ENCODE measurements around the gene ARSA. TPM values are rescaled to one million over a fixed set of nuclear protein-coding genes. Genes with fewer than 3 reads are reported as not detected.

ARSA gene
- total RNA-seq, 4 donors from 2014 or later = 37.0 to 51.3 (median 42.2) TPM

- WGBS = 67% methylated on average over 4 of the region's 8 CpGs
- Histone ChIP-seq H3K36me3 (no peaks in the 10 kb centered on the region), H3K9me3 (no peaks in the 10 kb centered on the region), H3K27ac (peak overlapping the region; percentile 79), H3K4me3 (no peak overlapping the region), H3K4me1 (peaks cover 25% of the 10 kb centered on the region), H3K27me3 (peaks cover 32% of the 10 kb centered on the region)
- peak in 1 of 2 donors; percentile 60 for DNase-seq (ENCODE audit: low spot score in 2 of 2)
- no peak for TF ChIP-seq EP300 (IDR thresholded peaks at IDR 0.05)
- no peak for TF ChIP-seq POLR2AphosphoS5 (IDR thresholded peaks at IDR 0.05)
- TF ChIP-seq CTCF (IDR thresholded peaks at IDR 0.05) = no peak
- TF ChIP-seq POLR2A (IDR thresholded peaks at IDR 0.05) = no peak
These were observed 44.1 kb upstream of the ARSA start for GRCh38 chr22:50672041-50672440.

DNA sequence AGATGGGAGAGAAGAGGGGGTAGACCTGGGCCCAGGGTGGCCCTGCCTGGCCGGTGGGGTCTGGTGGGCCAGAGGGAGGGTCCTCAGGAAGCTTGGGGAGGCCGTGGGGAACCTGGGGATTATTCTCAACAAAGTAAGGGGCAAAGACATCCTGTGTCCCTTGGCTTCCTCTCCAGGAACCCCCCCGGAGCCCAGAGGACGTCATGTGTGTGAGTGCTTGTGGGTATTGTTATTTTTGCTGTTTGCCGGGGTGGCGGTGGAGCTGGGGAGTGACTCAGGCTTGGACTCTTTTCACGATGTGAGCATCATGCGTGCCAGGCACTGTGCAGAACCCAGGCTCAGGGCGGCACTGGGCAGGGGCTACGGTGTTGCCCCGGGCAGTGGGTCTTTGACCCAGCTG lies 43.7 kb upstream of the ARSA start:
- Histone ChIP-seq H3K36me3 (no peaks in the 10 kb centered on the region), H3K4me1 (peaks cover 25% of the 10 kb centered on the region), H3K27me3 (peaks cover 32% of the 10 kb centered on the region), H3K9me3 (no peaks in the 10 kb centered on the region), H3K4me3 (no peak overlapping the region), H3K27ac (peak overlapping the region; percentile 79)
- no peak for TF ChIP-seq CTCF (IDR thresholded peaks at IDR 0.05)
- no peak for TF ChIP-seq EP300 (IDR thresholded peaks at IDR 0.05)
- TF ChIP-seq POLR2AphosphoS5 (IDR thresholded peaks at IDR 0.05) = no peak
- TF ChIP-seq POLR2A (IDR thresholded peaks at IDR 0.05) = no peak
- WGBS = 49% methylated on average over 10 of the region's 11 CpGs
- DNase-seq (ENCODE audit: low spot score in 2 of 2) = no peak

GRCh38 chr22:50670914-50671538 lies 43.1 kb upstream of the ARSA start:
- Histone ChIP-seq H3K4me3 (no peak overlapping the region), H3K4me1 (peaks cover 25% of the 10 kb centered on the region), H3K27me3 (peaks cover 32% of the 10 kb centered on the region), H3K36me3 (no peaks in the 10 kb centered on the region), H3K27ac (peak overlapping the region; percentile 79), H3K9me3 (no peaks in the 10 kb centered on the region)
- no peak for DNase-seq (ENCODE audit: low spot score in 2 of 2)
- WGBS = 67% methylated on average over 10 of the region's 10 CpGs
- no peak for TF ChIP-seq POLR2AphosphoS5 (IDR thresholded peaks at IDR 0.05)
- no peak for TF ChIP-seq EP300 (IDR thresholded peaks at IDR 0.05)
- no peak for TF ChIP-seq CTCF (IDR thresholded peaks at IDR 0.05)
- no peak for TF ChIP-seq POLR2A (IDR thresholded peaks at IDR 0.05)

DNA sequence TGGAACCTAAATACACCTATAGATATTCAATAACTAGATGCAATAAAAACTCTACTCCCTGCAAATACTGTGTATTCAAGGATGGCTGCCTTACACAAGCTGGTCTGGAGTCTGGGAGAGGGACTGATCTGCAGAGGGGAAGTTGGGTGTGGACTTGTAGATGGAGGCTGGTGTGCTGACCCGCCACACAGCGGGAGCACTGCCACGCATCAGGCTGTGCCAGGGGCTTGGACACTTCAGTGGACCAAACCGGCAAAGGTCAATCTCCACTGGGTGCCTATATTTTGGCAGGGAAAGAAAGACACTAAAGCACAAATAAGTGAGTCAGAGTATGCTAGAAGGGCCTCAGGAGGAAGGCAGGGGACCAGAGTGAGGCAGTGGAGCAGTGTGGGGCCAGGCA lies 42.6 kb upstream of the ARSA start:
- peak overlapping the region; percentile 79 for H3K27ac ChIP-seq
- H3K4me1 ChIP-seq = peaks cover 23% of the 10 kb centered on the region
- peaks cover 31% of the 10 kb centered on the region for H3K27me3 ChIP-seq
- no peaks in the 10 kb centered on the region for H3K36me3 ChIP-seq
- no peaks in the 10 kb centered on the region for H3K9me3 ChIP-seq
- no peak for DNase-seq (ENCODE audit: low spot score in 2 of 2)
- WGBS = 72% methylated on average over 4 of the region's 4 CpGs
- no peak overlapping the region for H3K4me3 ChIP-seq
- TF ChIP-seq CTCF (IDR thresholded peaks at IDR 0.05) (no peak), POLR2AphosphoS5 (IDR thresholded peaks at IDR 0.05) (no peak), POLR2A (IDR thresholded peaks at IDR 0.05) (no peak), EP300 (IDR thresholded peaks at IDR 0.05) (no peak)

- Histone ChIP-seq H3K4me3 (no peak overlapping the region), H3K27ac (no peak overlapping the region), H3K36me3 (no peaks in the 10 kb centered on the region), H3K9me3 (no peaks in the 10 kb centered on the region), H3K27me3 (peaks cover 8% of the 10 kb centered on the region), H3K4me1 (no peaks in the 10 kb centered on the region)
- no peak for DNase-seq (ENCODE audit: low spot score in 2 of 2)
- 70% methylated on average over 2 of the region's 2 CpGs for WGBS
- TF ChIP-seq POLR2A (IDR thresholded peaks at IDR 0.05) (no peak), POLR2AphosphoS5 (IDR thresholded peaks at IDR 0.05) (no peak), CTCF (IDR thresholded peaks at IDR 0.05) (no peak), EP300 (IDR thresholded peaks at IDR 0.05) (no peak)
These were observed 37.8 kb upstream of the ARSA start for GRCh38 chr22:50665738-50666137.
